ENCODE data around the gene SNX14. TPM values are rescaled to one million over a fixed set of nuclear protein-coding genes. Genes with fewer than 3 reads are reported as not detected.
"Not testable (repeated sequence)": the region's sequence is repeated elsewhere in the genome, so short reads cannot be mapped to it uniquely, and the experiment has no call there.

The SNX14 gene
- total RNA-seq, 1 experiment from 2014 or later, result 84.8 TPM

DNA sequence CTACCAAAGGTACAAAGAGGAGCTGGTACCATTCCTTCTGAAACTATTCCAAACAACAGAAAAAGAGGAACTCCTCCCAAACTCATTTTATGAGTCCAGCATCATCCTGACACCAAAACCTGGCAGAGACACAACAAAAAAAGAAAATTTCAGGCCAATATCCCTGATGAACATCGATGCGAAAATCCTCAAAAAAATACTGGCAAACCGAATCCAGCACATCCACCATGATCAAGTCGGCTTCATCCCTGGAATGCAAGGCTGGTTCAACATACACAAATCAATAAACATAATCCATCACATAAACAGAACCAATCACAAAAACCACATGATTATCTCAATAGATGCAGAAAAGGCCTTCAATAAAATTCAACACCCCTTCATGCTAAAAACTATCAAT is 10.8 kb downstream of the SNX14 start:
- H3K4me1 ChIP-seq (ENCODE audit: control insufficient read depth in 1 of 2, insufficient read depth in 2 of 2, low read length in 2 of 2), result peaks cover 12 to 26% of the 10 kb centered on the region in 2 experiments
- ATAC-seq; H3K4me2 ChIP-seq (ENCODE audit: low read length); H3K9ac ChIP-seq (ENCODE audit: low read length); H3K9me3 ChIP-seq (ENCODE audit: control insufficient read depth in 1 of 2, insufficient read depth in 1 of 2, low read depth in 1 of 2, low read length in 2 of 2); H4K20me1 ChIP-seq (ENCODE audit: insufficient read depth); RAD21 ChIA-PET (ENCODE audit: low non-redundant PET in 1 of 2, low total read pairs in 2 of 2, uncharacterized antibody in 2 of 2, unreplicated experiment in 2 of 2); intact Hi-C loops (cut with micrococcal nuclease); H3K27ac ChIP-seq (ENCODE audit: low read depth, low read length); CTCF ChIA-PET; H3K36me3 ChIP-seq (ENCODE audit: control insufficient read depth in 1 of 2, insufficient read depth in 2 of 2, low read length in 2 of 2); H3K9me2 ChIP-seq (ENCODE audit: insufficient read depth); DNase-seq (ENCODE audit: low read depth, low spot score); H2AFZ ChIP-seq (ENCODE audit: low read depth, low read length, poor library complexity, severe bottlenecking); BruUV-seq (replicated peaks); H3K27me3 ChIP-seq (ENCODE audit: insufficient read depth, low read length); H3K4me3 ChIP-seq (replicated peaks in 1 of 2; ENCODE audit: low read depth in 1 of 2, low read length in 2 of 2): not testable (repeated sequence)
- POLR2A ChIA-PET, result interaction anchor here (1.4 kb wide), 1 partner anchor 11 kb away, joined by 3 read pairs; the partner anchor contains the start of gene SNX14
- peaks cover 86% of the 10 kb centered on the region for H3K79me2 ChIP-seq (ENCODE audit: insufficient read depth, low read length)

DNA sequence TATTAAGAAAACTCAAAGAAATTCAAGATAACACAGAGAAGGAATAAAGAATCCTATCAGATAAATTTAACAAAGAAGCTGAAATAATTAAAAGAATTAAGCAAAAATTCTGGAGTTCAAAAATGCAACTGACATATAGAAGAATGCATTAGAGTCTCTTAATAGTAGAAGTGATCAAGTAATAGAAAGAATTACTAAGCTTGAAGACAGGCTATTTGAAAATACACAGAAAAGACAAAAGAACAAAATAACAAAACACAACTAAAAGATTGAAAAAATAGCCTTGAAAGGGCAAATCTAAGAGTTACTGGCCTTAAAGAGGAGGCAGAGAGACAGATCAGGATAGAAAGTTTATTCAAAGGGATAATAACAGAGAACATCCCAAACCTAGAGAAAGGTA is 12.1 kb downstream of the SNX14 start:
- RAD21 ChIA-PET (ENCODE audit: low non-redundant PET in 1 of 2, low total read pairs in 2 of 2, uncharacterized antibody in 2 of 2, unreplicated experiment in 2 of 2), result no interaction called here
- H3K4me3 ChIP-seq (replicated peaks in 1 of 2; ENCODE audit: low read depth in 1 of 2, low read length in 2 of 2), result peak overlapping the region in 1 of 2 experiments; percentile 1; a peak in 1 of 4 replicates
- peak overlapping the region; percentile 54 for H3K4me2 ChIP-seq (ENCODE audit: low read length)
- H3K79me2 ChIP-seq (ENCODE audit: insufficient read depth, low read length), result peaks cover 87% of the 10 kb centered on the region
- CTCF ChIA-PET, result no interaction called here
- H3K9ac ChIP-seq (ENCODE audit: low read length), result no peak overlapping the region
- DNase-seq (ENCODE audit: low read depth, low spot score) (no peak), ATAC-seq (no peak)
- H3K27ac ChIP-seq (ENCODE audit: low read depth, low read length), result no peak overlapping the region
- H3K27me3 ChIP-seq (ENCODE audit: insufficient read depth, low read length), result no peaks in the 10 kb centered on the region
- intact Hi-C loops (cut with micrococcal nuclease), result no loop called here
- TF ChIP-seq POLR2A (IDR thresholded peaks at IDR 0.05; ENCODE audit: borderline replicate concordance, extremely low read depth, insufficient read depth, insufficient read length), result no peak
- TF ChIP-seq, protein P1, sequence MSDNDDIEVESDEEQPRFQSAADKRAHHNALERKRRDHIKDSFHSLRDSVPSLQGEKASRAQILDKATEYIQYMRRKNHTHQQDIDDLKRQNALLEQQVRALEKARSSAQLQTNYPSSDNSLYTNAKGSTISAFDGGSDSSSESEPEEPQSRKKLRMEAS (IDR thresholded peaks at IDR 0.05), result no peak
- no peak for TF ChIP-seq EGR1 (IDR thresholded peaks at IDR 0.05; ENCODE audit: low read depth)
- no peak for TF ChIP-seq SIN3A (IDR thresholded peaks at IDR 0.05; ENCODE audit: low read depth)
- TF ChIP-seq, protein P2, sequence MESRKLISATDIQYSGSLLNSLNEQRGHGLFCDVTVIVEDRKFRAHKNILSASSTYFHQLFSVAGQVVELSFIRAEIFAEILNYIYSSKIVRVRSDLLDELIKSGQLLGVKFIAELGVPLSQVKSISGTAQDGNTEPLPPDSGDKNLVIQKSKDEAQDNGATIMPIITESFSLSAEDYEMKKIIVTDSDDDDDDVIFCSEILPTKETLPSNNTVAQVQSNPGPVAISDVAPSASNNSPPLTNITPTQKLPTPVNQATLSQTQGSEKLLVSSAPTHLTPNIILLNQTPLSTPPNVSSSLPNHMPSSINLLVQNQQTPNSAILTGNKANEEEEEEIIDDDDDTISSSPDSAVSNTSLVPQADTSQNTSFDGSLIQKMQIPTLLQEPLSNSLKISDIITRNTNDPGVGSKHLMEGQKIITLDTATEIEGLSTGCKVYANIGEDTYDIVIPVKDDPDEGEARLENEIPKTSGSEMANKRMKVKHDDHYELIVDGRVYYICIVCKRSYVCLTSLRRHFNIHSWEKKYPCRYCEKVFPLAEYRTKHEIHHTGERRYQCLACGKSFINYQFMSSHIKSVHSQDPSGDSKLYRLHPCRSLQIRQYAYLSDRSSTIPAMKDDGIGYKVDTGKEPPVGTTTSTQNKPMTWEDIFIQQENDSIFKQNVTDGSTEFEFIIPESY (IDR thresholded peaks at IDR 0.05; ENCODE audit: extremely low read depth, insufficient replicate concordance, low read length), result no peak
- TF ChIP-seq ZNF274 (IDR thresholded peaks at IDR 0.05; ENCODE audit: low read depth, low read length), result no peak
- TF ChIP-seq, protein P3, sequence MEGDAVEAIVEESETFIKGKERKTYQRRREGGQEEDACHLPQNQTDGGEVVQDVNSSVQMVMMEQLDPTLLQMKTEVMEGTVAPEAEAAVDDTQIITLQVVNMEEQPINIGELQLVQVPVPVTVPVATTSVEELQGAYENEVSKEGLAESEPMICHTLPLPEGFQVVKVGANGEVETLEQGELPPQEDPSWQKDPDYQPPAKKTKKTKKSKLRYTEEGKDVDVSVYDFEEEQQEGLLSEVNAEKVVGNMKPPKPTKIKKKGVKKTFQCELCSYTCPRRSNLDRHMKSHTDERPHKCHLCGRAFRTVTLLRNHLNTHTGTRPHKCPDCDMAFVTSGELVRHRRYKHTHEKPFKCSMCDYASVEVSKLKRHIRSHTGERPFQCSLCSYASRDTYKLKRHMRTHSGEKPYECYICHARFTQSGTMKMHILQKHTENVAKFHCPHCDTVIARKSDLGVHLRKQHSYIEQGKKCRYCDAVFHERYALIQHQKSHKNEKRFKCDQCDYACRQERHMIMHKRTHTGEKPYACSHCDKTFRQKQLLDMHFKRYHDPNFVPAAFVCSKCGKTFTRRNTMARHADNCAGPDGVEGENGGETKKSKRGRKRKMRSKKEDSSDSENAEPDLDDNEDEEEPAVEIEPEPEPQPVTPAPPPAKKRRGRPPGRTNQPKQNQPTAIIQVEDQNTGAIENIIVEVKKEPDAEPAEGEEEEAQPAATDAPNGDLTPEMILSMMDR (IDR thresholded peaks at IDR 0.05 in 2 of 3, conservative IDR thresholded peaks at IDR 0.05 in 1 of 3; ENCODE audit: borderline replicate concordance in 1 of 3, insufficient read depth in 1 of 3, low read depth in 2 of 3, low read length in 2 of 3), result no peak
- no peak for TF ChIP-seq YY1 (IDR thresholded peaks at IDR 0.05; ENCODE audit: extremely low read depth, insufficient replicate concordance, low read depth, low read length)
- TF ChIP-seq ZFX (IDR thresholded peaks at IDR 0.05), result no peak
- no peak for TF ChIP-seq CEBPB (IDR thresholded peaks at IDR 0.05; ENCODE audit: low read depth)
- TF ChIP-seq ELF1 (IDR thresholded peaks at IDR 0.05; ENCODE audit: borderline replicate concordance, low read depth), result no peak
- TF ChIP-seq, protein P4, sequence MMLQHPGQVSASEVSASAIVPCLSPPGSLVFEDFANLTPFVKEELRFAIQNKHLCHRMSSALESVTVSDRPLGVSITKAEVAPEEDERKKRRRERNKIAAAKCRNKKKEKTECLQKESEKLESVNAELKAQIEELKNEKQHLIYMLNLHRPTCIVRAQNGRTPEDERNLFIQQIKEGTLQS (IDR thresholded peaks at IDR 0.05), result no peak
- TF ChIP-seq SRF (IDR thresholded peaks at IDR 0.05; ENCODE audit: low read depth), result no peak
- H3K9me3 ChIP-seq (ENCODE audit: control insufficient read depth in 1 of 2, insufficient read depth in 1 of 2, low read depth in 1 of 2, low read length in 2 of 2), result peaks cover 0 to 5% of the 10 kb centered on the region in 2 experiments; a peak in 1 of 4 replicates
- peaks cover 12 to 26% of the 10 kb centered on the region in 2 experiments for H3K4me1 ChIP-seq (ENCODE audit: control insufficient read depth in 1 of 2, insufficient read depth in 2 of 2, low read length in 2 of 2)
- no peaks in the 10 kb centered on the region for H3K36me3 ChIP-seq (ENCODE audit: control insufficient read depth in 1 of 2, insufficient read depth in 2 of 2, low read length in 2 of 2)
- H2AFZ ChIP-seq (ENCODE audit: low read depth, low read length, poor library complexity, severe bottlenecking), result no peak overlapping the region
- H3K9me2 ChIP-seq (ENCODE audit: insufficient read depth), result no peaks in the 10 kb centered on the region
- H4K20me1 ChIP-seq (ENCODE audit: insufficient read depth), result no peaks in the 10 kb centered on the region
- POLR2A ChIA-PET, result interaction anchor here (1.4 kb wide), 1 partner anchor 12 kb away, joined by 3 read pairs; the partner anchor contains the start of gene SNX14
- no TSS peak for BruUV-seq (replicated peaks)
